Stomach (tissue), 4 donors: ENCODE measurements around the gene ADM5.

Experiments
- EP300 ChIP-seq: sonication (generic); formaldehyde crosslinking; IDR thresholded peaks from one replicate; pipeline ENCODE4 v1.6.1; 2017; ENCODE audit warnings: antibody characterized with exemption
- POLR2A ChIP-seq, 4 donors: fragments of 450-650 bp; IDR thresholded peaks; one replicate each; pipeline ENCODE4 v1.6.1; 2016; ENCODE audit warnings: antibody characterized with exemption in 4 of 4, control low read depth in 2 of 4, mild to moderate bottlenecking in 1 of 4, moderate library complexity in 1 of 4
- POLR2AphosphoS5 ChIP-seq, 3 donors: sonication (generic); formaldehyde crosslinking; IDR thresholded peaks; one replicate each; pipeline ENCODE4 v1.6.1; 2016; ENCODE audit warnings: antibody characterized with exemption in 3 of 3
- TF ChIP-seq, protein P1 (sequence below), 7 experiments: fragments of 450-650 bp in 4 of 7; fragments of 200-600 bp in 3 of 7; sonication (generic) in 3 of 7; IDR thresholded peaks; one replicate each; pipeline ENCODE4 v1.5.1; 2016 to 2019; ENCODE audit warnings: antibody characterized with exemption in 7 of 7, control low read depth in 2 of 7, mild to moderate bottlenecking in 1 of 7

DNA sequence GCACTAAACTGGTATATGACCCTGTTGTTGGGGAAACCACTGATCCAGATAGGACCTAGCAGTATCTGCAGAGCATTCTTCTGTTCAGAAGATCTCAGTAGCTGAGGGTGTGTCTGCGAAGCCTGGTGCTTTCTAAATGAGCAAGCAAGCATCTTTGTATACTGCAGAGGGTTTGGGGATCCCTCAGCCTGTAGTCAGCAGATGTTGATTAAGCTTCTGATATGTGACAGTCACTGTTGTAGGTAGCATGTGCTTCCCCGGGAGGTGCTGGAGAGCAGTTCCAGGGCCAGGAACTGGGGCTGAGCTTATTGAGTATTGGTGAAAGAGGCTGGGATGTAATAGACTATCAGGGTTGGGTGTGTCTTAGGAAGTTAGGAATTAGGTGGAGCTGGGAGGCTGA lies 45.9 kb upstream of the ADM5 start:
- TF ChIP-seq, protein P1, sequence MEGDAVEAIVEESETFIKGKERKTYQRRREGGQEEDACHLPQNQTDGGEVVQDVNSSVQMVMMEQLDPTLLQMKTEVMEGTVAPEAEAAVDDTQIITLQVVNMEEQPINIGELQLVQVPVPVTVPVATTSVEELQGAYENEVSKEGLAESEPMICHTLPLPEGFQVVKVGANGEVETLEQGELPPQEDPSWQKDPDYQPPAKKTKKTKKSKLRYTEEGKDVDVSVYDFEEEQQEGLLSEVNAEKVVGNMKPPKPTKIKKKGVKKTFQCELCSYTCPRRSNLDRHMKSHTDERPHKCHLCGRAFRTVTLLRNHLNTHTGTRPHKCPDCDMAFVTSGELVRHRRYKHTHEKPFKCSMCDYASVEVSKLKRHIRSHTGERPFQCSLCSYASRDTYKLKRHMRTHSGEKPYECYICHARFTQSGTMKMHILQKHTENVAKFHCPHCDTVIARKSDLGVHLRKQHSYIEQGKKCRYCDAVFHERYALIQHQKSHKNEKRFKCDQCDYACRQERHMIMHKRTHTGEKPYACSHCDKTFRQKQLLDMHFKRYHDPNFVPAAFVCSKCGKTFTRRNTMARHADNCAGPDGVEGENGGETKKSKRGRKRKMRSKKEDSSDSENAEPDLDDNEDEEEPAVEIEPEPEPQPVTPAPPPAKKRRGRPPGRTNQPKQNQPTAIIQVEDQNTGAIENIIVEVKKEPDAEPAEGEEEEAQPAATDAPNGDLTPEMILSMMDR (IDR thresholded peaks at IDR 0.05) = no peak
- TF ChIP-seq EP300 (no peak), POLR2AphosphoS5 (IDR thresholded peaks at IDR 0.05) (no peak), POLR2A (IDR thresholded peaks at IDR 0.05) (no peak)
